Measurements from ENCODE around the gene PMAIP1.
"Not testable (repeated sequence)": the region's sequence is repeated elsewhere in the genome, so short reads cannot be mapped to it uniquely, and the experiment has no call there.

PMAIP1 gene

GRCh38 chr18:59885579-59886163, 14.1 kb upstream of the PMAIP1 start:
- DNase-seq = no peak

DNA sequence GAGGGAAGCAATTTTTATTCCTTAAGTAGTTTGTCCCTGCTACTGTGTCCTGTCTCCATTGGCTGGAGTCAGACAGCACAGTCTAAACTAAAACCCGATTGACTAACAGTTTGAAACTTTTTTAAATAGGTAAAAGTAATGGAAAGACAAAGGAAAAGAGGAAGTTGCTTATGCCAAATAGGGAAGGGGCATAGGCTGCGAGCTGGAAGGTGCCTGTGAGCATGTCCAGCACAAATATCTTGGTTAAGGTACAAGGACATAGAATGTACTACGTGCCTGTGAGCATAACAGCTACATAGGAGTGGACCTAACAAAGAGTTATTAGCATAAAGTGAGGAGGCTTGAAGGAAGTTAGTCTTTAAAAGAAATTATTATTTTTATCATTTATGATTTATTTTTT, 13.4 kb upstream of the PMAIP1 start:
- not testable (repeated sequence) for DNase-seq

GRCh38 chr18:59892123-59892522, 7.7 kb upstream of the PMAIP1 start:
- DNase-seq = no peak

GRCh38 chr18:59893971-59894370, 5.8 kb upstream of the PMAIP1 start:
- DNase-seq = no peak

- DNase-seq = no peak
Observed at GRCh38 chr18:59897321-59897954, 2.4 kb upstream of the PMAIP1 start.

GRCh38 chr18:59898093-59898492, 1.7 kb upstream of the PMAIP1 start:
- no peak for DNase-seq

DNA sequence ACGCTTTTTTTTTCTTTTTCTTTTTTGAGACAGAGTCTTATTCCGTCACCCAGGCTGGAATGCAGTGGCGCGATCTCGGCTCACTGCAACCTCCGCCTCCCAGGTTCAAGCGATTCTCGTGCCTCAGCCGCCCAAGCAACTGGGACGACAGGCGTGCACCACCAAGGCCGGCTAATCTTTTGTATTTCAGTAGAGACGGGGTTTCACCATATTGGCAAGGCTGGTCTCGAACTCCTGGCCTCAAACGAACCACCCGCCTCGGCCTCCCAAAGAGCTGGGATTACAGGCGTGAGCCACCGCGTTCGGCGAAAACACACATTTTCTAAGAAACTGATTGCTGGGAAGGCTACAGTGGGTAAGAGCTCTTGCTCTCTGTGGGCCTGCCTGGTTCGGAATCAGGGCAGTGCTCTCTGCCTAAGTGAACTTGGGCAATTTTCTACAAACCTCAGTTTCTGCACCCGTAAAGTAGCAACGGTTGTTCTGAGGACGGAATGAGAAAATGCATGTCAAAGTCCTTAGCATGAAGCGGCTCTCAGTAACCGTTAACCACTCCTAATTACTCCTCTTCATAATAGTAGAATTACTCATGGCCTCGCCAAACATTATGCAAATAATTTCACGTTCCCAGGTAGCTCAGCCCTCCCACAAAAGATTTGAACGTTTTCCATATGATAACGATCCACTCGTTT, 1.0 kb upstream of the PMAIP1 start:
- DNase-seq = no peak

DNA sequence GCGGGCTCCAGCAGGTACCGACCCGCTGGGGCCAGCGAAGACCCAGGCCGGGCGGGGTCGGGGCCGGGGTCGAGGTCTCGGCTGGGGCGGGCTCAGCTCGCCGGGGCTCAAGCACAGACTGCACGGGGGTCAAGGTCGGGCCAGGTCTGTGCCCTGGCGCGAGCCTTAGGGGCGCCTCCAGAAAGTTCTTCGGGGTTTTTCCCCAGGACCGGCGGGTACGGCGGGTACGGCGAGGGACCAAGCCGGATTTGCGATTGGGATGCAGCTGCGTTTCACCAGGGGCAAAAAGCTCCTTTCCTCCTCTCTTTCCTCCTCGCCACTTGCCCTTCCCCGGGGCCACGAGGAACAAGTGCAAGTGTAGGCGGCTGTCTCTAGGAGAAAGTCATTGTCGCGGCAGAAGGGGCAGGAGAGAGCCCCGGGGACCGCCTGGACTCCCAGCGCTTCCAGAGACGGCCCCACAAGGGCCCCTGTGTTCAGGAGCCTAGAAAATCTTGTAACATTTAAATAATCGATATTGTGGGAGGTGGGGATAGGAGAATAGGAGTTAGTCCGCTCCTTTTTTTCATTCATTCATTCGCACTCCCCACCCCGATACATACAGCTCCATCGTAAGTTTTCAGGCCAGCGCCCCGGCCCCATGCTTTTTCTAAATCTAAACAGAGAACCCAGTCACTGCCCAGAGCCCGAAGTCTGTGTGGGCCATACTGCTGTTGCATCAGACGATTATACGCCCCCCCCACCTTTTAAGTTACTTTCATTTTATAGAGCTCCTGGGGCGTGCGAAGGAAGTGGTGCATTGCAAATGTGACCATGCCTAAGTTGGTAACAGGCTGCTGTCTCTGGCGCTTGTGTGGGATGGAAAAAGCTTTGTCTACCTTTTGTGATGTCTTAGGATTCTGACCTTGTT, 679 bp downstream of the PMAIP1 start:
- DNase-seq = peak; percentile 72

DNA sequence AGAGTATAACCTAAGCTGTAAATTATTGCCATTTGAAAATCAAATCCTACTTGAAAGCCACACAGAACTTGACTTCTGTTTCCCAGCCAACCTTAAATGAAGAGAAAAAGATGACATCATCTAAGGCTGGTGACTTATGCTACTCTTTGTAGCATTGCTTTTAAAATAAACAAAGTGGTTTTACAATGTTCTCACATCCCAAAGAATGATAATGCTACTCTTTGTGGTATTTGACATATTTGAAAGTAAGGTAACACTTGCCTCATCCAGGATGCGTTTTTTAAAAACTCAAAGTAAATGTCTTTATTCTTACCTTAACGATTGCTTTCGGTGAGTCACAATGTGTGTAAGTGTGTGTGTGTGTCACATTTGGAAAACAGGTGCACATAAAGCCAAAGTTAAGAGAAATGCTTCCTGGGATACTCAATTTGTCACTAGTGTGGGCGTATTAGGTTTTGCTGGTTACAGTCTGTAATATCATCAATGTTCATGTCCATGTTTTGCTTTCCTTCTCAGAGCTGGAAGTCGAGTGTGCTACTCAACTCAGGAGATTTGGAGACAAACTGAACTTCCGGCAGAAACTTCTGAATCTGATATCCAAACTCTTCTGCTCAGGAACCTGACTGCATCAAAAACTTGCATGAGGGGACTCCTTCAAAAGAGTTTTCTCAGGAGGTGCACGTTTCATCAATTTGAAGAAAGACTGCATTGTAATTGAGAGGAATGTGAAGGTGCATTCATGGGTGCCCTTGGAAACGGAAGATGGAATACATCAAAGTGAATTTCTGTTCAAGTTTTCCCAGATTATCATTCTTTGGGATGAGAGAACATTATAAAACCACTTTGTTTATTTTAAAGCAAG, 2.6 kb downstream of the PMAIP1 start:
- DNase-seq = peak; percentile 59

DNA sequence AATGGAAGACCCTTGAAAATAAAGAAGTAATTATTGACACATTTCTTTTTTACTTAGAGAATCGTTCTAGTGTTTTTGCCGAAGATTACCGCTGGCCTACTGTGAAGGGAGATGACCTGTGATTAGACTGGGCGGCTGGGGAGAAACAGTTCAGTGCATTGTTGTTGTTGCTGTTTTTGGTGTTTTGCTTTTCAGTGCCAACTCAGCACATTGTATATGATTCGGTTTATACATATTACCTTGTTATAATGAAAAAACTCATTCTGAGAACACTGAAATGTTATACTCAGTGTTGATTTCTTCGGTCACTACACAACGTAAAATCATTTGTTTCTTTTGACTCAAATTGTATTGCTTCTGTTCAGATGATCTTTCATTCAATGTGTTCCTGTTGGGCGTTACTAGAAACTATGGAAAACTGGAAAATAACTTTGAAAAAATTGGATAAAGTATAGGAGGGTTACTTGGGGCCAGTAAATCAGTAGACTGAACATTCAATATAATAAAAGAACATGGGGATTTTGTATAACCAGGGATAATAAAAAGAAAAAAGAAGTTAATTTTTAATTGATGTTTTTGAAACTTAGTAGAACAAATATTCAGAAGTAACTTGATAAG, 3.3 kb downstream of the PMAIP1 start:
- DNase-seq = no peak

DNA sequence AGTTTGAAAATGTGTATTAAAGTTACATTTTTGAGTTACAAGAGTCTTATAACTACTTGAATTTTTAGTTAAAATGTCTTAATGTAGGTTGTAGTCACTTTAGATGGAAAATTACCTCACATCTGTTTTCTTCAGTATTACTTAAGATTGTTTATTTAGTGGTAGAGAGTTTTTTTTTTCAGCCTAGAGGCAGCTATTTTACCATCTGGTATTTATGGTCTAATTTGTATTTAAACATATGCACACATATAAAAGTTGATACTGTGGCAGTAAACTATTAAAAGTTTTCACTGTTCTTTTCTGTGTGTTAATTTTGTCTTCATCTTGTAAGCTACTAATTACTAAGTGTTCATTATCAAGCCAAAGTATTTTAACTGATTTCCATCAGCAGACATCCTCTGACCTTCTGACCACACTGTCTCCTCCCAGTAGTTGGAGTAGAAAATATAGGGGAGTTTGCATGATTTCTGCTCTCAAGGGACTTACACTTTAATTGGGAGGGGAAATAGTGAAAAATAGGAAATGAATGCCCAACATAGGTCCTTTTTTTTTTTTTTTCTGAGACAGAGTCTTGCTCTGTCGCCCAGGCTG, 4.3 kb downstream of the PMAIP1 start:
- no peak for DNase-seq

DNA sequence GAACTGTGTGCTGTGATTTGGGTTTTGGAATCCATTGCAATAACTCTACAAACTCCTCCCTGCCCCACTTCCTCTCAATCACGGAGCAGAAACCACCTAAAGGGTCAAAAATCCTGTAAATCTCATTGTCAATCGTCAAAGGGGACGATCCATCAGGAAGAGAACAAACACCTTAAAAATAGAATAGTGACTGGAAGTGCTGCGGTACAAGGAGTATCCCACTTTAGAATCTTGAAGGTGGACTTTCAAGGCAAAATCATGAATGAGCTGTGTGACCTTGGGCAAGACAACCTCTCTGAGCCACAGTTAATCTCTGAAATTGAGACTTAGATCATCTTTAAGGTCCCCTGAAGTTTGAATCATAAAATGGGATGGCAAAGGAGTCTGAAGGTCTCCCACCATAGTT, 5.9 kb downstream of the PMAIP1 start:
- no peak for DNase-seq

- DNase-seq = no peak
Observed at GRCh38 chr18:59906203-59906602, 6.4 kb downstream of the PMAIP1 start.

GRCh38 chr18:59907172-59907571, 7.4 kb downstream of the PMAIP1 start:
- DNase-seq = no peak

GRCh38 chr18:59907660-59908059, 7.9 kb downstream of the PMAIP1 start:
- no peak for DNase-seq

DNA sequence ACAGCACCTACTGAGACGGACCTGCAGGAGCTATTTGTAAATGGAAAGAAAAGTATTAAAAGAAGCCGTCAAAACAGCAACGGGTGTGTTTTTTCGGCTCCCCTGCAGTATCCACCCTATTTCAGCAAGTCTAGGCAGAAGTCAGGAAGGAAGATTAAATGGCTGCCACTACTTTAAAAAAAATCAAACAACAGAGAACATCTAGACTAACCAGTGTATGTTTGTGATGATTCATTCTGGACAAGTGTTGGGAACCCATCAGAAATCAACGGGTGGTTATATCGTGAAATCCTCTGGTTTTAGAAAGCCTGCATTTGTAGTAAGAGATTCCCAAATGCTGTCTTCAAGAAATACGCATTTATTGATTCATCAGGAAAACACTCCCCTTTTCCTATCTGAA, 9.0 kb downstream of the PMAIP1 start:
- DNase-seq = no peak

DNA sequence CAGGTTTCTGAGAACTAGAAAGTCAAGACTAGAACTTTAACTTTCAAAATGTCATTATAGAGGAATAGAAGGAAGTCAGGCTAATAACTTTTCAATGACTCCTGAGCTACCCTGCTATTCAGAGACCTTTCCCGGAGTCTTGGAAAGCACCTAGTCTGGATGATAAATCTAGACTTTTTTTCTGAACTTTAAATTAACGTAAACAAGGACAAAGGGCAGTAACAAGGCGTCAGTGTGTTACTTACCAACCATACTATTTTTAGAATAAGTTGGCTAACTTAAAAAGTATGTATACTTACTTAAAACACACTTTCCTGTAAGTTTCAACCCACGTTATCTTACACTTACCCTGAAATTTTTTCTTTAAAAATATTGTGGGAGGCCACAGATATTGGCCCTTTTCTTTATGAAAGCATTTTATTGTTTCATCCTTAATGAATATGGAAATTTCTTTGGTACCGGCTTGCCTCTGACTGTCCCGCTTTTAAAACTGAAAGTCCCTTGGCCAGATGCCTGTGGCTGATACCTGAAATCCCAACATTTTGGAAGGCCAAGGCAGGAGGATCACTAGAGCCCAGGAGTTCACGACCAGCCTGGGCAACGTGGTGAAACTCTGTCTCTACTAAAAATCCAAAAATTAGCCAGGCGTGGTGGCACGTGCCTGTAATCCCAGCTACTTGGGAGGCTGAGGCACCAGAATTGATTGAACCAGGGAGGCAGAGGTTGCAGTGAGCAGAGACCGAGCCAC, 9.7 kb downstream of the PMAIP1 start:
- DNase-seq = no peak

DNA sequence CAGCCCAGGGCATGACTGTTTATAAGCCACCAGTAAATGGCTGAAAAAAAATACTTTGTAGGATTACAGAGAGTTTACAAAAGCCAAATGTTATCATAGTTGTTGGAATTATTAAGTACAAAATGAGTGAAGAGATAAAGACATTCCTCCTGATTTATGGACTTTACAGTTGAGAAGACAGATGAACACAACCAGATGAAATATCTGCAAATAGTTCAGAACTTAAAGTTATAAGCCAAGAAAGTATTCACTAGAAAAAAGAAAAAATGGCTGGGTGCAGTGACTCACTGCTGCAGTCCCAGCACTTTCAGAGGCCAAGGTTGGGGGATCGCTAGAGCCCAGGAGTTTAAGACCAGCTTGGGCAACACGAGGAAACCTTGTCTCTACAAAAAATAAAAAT, 11.2 kb downstream of the PMAIP1 start:
- no peak for DNase-seq

DNA sequence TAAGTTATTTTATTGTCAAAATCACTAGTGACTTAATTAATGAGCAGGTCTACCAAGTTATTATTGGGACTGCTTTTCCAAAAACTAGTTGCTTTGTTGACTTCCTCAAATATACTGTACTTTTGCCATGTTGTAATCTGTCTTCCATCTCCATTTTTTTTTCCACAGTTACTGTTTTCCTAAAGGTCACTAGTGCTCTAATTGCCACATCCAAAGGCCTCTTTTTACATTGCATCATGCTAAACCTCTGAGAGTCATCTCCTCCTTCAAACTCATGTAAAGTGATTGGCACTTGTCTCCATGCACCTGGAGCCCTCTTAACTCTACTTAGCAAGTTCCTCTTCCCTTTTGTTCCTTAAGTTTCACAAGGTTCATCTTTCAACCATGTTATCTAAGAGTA, 11.8 kb downstream of the PMAIP1 start:
- no peak for DNase-seq

DNA sequence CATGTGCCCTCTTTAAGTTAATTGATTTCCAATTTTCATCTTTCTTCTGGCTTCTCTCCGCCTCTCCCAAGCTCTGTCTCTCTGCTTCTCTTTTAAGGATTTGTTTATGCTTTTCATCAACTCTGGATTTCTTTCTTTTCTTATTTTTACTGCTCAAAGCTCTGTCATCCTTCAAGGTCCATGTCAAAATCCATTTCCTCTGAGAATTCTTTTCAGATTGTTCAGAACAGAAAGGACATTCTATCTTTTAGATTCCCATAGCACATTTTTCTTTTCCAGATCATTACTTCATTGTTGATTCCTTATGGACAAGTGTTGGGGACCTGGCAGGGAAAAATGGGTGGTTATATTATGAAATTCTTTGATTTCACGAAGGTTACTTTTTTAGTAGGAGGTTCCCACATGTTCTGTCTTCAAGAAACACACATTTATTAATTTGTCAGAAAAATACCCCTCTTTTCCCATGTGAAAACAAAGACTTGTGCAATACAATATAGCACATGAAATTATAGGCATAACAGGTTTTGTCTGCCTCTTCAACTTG, 12.3 kb downstream of the PMAIP1 start:
- no peak for DNase-seq

DNA sequence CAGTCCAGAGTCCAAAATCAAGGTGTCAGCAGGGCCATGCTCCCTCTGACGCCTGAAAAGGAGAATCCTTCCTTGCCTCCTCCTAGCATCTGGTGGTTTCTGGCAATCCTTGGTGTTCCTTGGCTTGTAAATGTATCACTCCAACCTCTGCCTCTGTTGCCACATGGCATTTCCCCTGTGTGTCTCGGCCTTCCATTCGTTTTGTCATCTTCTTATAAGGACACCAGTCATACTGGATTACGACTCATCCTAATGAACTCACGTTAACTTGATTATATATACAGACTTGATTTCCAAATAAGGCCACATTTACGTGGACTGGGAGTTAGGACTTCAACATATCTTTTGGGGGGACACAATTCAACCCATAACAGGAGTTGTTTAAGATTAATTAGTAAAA, 15.8 kb downstream of the PMAIP1 start:
- no peak for DNase-seq
